Adrenal gland (tissue), 12 donors: ENCODE data around the gene SLC6A15. TPM values are rescaled to one million over a fixed set of nuclear protein-coding genes. Genes with fewer than 3 reads are reported as not detected.

ENCODE experiments used
- DNase-seq, 7 donors: peaks; one replicate each; pipeline ENCODE4 v3.0.0-alpha.2; 2019 to 2020
- H3K27ac ChIP-seq, 5 donors: fragments of 200-600 bp; sonication (generic) in 4 of 5; 1 replicate in 3 of 5; 2 replicates in 2 of 5; pipeline versions ENCODE4 v1.5.1 to v1.8.0; 2016 to 2020; ENCODE audit warnings: mild to moderate bottlenecking in 1 of 5
- H3K27me3 ChIP-seq: fragments of 200-600 bp; 2 replicates; pipeline ENCODE4 v1.8.0; 2021
- H3K36me3 ChIP-seq, 2 donors: fragments of 200-600 bp; replicated peaks in 1 of 2; 1 replicate in 1 of 2; 2 replicates in 1 of 2; pipeline versions ENCODE4 v1.5.1 to v1.8.0; 2018 to 2022
- H3K4me1 ChIP-seq, 2 donors: fragments of 200-600 bp; replicated peaks in 1 of 2; 1 replicate in 1 of 2; 2 replicates in 1 of 2; pipeline versions ENCODE4 v1.5.1 to v1.8.0; 2018 to 2021
- H3K4me3 ChIP-seq, 4 donors: fragments of 200-600 bp; sonication (generic) in 3 of 4; one replicate each; pipeline ENCODE4 v1.5.1; 2016 to 2018
- H3K9me3 ChIP-seq, 3 donors: fragments of 200-600 bp; sonication (generic) in 1 of 3; replicated peaks in 1 of 3; 1 replicate in 2 of 3; 2 replicates in 1 of 3; pipeline versions ENCODE4 v1.5.1 to v1.8.0; 2016 to 2021
- POLR2A ChIP-seq, 2 donors: fragments of 450-650 bp; IDR thresholded peaks; one replicate each; pipeline ENCODE4 v1.6.1; 2017; ENCODE audit warnings: antibody characterized with exemption in 2 of 2, mild to moderate bottlenecking in 2 of 2, moderate library complexity in 1 of 2
- WGBS, 4 donors: extraction: QIAGEN DNeasy Blood & Tissue Kit in 2 of 4; methylation state at CpG; one replicate each; pipeline versions ENCODE4 v1.1.5 to v1.1.7; 2013 to 2017; 5-methylcytosine and 5-hydroxymethylcytosine counted together
- intact Hi-C, 2 donors: fragments of 100-400 bp; cut with DNase I; formaldehyde crosslinking; loops; one replicate each; pipeline versions ENCODE4 v1.14.1 to v1.15.0; 2022 to 2023
- polyA plus RNA-seq, 3 donors: library from polyadenylated mRNA; stranded (reverse); fragments of 200-250 nt in 2 of 3; fragments of 350-450 nt in 1 of 3; fragmentation: Illumina TruSeq in 1 of 3; extraction: RNeasy Lipid Tissue Mini Kit (QIAGEN cat#74804) in 1 of 3; gene quantifications; one replicate each; pipeline ENCODE4 v1.2.3, GENCODE V29; 2013 to 2014
- total RNA-seq, 9 donors: library from RNA; depleted of rRNA in 4 of 9; stranded (reverse); fragments of >200 nt in 4 of 9; fragments of 120-200 nt in 1 of 9; fragmentation: NEBNext Ultra II Directional in 1 of 9; extraction: Animal tissue kit (Norgen Biotek cat#: 25700) in 1 of 9; gene quantifications; one replicate each; pipeline versions ENCODE4 v1.1.0 to v1.2.4, GENCODE V29; 2013 to 2023
- TF ChIP-seq, protein P1 (sequence below), 6 experiments: fragments of 450-650 bp in 4 of 6; fragments of 200-600 bp in 2 of 6; sonication (generic) in 1 of 6; IDR thresholded peaks; 1 replicate in 5 of 6; 2 replicates in 1 of 6; pipeline versions ENCODE4 v1.5.1 to v1.8.0; 2016 to 2021; ENCODE audit warnings: antibody characterized with exemption in 6 of 6, mild to moderate bottlenecking in 2 of 6, moderate library complexity in 1 of 6
- donor health status: healthy with polysubstance abuse.
- donor health status: Bipolar disorder and iron deficiency.
- donor health status: DM: yes; HTN: yes; CAD: no.
- donor health status: DM: no; HTN: no; CAD: no.
- donor health status: DM: no; HTN: no; CAD: no.
- donor health status: DM: yes; HTN: yes; CAD: no.

Gene SLC6A15
- total and polyA plus RNA-seq, 12 donors: 0.16 to 2.0 (median 0.50) TPM; not detected in 5

- H3K9me3 ChIP-seq: no peaks in the 10 kb centered on the region
- 44 to 61% (median 49%) methylated on average over 2 of the region's 2 CpGs for WGBS, 4 donors
- H3K27ac ChIP-seq: no peak overlapping the region
- no peak for DNase-seq
- H3K4me1 ChIP-seq: no peaks in the 10 kb centered on the region
- TF ChIP-seq POLR2A (IDR thresholded peaks at IDR 0.05): no peak
- TF ChIP-seq, protein P1, sequence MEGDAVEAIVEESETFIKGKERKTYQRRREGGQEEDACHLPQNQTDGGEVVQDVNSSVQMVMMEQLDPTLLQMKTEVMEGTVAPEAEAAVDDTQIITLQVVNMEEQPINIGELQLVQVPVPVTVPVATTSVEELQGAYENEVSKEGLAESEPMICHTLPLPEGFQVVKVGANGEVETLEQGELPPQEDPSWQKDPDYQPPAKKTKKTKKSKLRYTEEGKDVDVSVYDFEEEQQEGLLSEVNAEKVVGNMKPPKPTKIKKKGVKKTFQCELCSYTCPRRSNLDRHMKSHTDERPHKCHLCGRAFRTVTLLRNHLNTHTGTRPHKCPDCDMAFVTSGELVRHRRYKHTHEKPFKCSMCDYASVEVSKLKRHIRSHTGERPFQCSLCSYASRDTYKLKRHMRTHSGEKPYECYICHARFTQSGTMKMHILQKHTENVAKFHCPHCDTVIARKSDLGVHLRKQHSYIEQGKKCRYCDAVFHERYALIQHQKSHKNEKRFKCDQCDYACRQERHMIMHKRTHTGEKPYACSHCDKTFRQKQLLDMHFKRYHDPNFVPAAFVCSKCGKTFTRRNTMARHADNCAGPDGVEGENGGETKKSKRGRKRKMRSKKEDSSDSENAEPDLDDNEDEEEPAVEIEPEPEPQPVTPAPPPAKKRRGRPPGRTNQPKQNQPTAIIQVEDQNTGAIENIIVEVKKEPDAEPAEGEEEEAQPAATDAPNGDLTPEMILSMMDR (IDR thresholded peaks at IDR 0.05): no peak
- H3K27me3 ChIP-seq: no peaks in the 10 kb centered on the region
- H3K4me3 ChIP-seq: no peak overlapping the region
- H3K36me3 ChIP-seq: no peaks in the 10 kb centered on the region
- intact Hi-C loops: no loop called here
Measured at GRCh38 chr12:84858796-84859195, 53.8 kb downstream of the SLC6A15 start.

DNA sequence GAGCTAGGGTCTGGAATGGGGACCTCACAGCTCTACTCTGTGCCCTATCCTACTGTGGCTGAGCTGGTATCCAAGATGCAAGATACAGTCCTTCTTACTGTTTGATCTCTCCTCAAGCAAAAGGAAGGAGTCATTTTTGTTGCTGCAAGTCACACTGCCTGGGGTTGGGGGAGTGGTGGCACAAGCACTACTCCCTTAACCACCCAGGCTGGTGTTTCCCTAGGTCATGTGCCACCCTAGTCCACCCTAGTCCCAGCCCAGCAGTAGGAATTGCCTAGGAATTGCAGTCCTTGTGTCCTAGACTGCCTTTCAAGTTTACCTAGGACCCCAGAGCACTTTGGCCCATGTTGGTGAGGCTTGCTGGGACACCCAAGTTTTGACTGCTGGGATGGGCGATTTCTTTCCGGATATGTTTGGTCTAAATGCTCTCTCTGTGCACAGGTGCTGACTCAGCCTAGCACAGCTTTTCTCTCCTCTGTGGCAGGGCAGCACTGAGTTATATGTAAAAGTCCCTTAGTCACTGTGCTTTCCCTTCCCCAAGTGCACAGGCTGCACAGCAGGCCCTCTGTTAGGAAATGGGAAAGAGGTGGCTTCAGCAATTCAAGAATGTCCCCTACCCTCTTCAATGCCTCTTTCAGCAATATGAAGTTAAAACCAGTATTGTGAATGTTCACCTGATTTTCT is 54.9 kb downstream of the SLC6A15 start:
- no peak overlapping the region for H3K27ac ChIP-seq
- intact Hi-C loops: no loop called here

DNA sequence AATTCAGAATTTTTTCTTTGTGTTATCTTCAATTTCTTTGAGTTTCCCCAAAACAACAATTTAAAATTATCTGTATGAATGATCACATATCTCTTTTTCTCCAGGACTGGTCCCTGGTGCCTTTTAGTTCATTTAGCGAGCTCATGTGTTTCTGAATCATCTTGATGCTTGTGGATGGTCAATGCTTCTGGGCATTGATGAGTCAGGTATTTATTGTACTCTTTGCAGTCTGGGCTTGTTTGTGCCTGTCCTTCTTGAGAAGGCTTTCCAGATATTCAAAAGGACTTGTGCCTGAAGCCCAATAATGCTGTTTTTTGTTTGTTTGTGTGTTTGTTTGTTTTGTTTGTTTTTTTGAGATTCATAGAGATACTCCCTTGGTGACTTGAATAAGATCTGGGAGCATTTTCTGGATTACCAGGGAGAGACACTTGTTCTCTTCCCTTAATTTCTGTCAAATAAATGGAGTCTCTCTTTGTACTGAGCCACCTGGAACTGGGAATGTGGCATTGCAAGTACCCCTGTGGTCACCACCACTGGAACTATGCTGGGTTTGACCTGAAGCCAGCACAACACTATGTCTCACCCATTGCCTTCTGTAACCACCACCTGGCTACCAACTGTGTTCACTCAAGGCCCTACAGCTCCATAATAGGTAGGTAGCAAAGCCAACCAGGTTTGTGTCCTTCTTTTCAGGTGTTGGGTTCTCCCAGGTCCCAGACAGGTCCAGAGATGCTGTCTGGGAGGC is 56.3 kb downstream of the SLC6A15 start:
- H3K9me3 ChIP-seq: no peaks in the 10 kb centered on the region
- TF ChIP-seq POLR2A (IDR thresholded peaks at IDR 0.05): no peak
- TF ChIP-seq, protein P1 (IDR thresholded peaks at IDR 0.05): no peak
- intact Hi-C loops: no loop called here
- 69 to 71% (median 70%) methylated on average over 1 of the region's 1 CpG for WGBS, 4 donors
- no peak for DNase-seq
- H3K36me3 ChIP-seq: no peaks in the 10 kb centered on the region
- H3K27ac ChIP-seq: no peak overlapping the region
- H3K4me1 ChIP-seq: no peaks in the 10 kb centered on the region
- no peaks in the 10 kb centered on the region for H3K27me3 ChIP-seq
- H3K4me3 ChIP-seq: no peak overlapping the region

More for the DNA sequence above, 54.9 kb downstream of the SLC6A15 start:
- H3K27me3 ChIP-seq: no peaks in the 10 kb centered on the region
- DNase-seq: no peak
- H3K9me3 ChIP-seq: no peaks in the 10 kb centered on the region
- WGBS, 4 donors: 85 to 94% (median 93%) methylated on average over 2 of the region's 2 CpGs; no CpG with 5 or more reads in 1 of the 4 donors
- no peaks in the 10 kb centered on the region for H3K36me3 ChIP-seq
- H3K4me3 ChIP-seq: no peak overlapping the region
- TF ChIP-seq, protein P1 (IDR thresholded peaks at IDR 0.05): no peak
- no peaks in the 10 kb centered on the region for H3K4me1 ChIP-seq

DNA sequence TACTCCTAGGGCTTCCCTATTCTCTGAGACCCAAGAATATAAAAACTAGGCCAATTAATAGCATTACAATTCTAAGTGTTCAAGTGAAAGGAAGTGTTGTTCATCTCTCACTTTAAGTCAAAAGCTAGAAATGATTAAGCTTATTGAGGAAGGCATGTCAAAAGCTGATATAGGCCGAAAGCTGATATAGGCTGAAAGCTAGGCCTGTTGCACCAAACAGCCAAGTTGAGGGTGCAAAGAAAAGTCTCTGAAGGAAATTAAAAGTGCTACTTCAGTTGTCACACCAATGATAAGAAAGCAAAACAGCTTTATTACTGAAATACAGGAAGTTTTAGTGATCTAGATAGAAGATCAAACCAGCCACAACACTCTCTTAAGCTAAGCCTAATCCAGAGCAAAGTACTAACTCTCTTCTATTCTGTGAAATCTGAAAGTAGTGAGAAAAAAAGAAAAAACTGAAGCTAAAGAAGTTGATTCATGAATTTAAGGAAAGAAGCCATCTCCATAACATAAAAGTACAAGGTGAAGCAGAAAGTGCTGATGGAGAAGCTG is 68.9 kb downstream of the SLC6A15 start:
- H3K9me3 ChIP-seq: no peaks in the 10 kb centered on the region
- H3K36me3 ChIP-seq: no peaks in the 10 kb centered on the region
- no peak overlapping the region for H3K4me3 ChIP-seq
- no peaks in the 10 kb centered on the region for H3K27me3 ChIP-seq
- DNase-seq: no peak
- no peak overlapping the region for H3K27ac ChIP-seq
- H3K4me1 ChIP-seq: no peaks in the 10 kb centered on the region
- intact Hi-C loops: no loop called here
- TF ChIP-seq, protein P1 (IDR thresholded peaks at IDR 0.05): no peak
- TF ChIP-seq POLR2A (IDR thresholded peaks at IDR 0.05): no peak
- 90 to 97% (median 93%) methylated on average over 1 of the region's 1 CpG for WGBS, 4 donors
